Stimulated activated CD4-positive, alpha-beta T cell treated with anti-CD3 and anti-CD28 coated beads, Interleukin-4, amount 100 ng/mL, for 24 hours (primary cell): ENCODE results near the gene EML4.

ENCODE experiments used
- DNase-seq: peaks from one replicate; pipeline ENCODE4 v3.0.0-alpha.2; 2020

The EML4 gene

GRCh38 chr2:42137125-42137841 lies 31.9 kb upstream of the EML4 start:
- DNase-seq, result no peak

DNA sequence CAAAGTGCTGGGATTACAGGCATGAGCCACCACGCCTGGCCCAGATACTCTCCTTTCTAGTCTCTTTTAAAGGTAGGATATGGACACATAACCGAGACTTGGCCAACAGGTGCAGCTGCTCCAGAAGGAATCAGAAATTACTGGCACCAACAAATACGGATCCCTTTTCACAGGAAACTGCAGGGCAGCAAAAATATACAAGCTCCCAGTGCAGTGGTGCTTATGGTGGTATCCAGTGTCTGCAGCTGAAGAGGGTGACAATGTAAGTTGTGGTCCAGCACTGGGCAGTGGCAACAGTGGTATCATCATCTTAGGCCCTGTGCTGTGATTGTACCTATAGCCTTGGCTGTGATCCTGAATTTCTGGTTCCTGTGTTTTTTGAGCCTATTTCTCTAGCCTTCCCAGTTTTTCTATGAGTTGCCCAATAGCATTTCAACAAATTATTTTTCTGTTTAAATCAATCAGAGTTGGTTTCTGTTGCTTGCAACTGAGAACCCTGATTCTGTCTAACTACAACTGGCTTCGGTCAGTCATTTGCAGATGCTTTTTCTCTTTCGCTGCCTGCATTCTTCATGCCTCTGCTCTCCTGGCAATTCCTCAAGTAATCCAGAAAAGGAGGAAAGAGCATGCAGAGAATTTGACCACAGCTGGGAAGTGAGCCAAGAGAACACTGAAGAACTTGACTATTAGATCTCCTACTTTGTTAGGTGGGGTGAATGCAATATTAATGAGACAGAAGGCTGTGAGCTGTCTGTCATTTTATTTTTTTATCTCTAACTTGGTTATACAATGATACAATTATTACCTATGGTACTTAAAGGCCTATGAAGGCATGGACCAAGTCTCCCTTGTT lies 30.8 kb upstream of the EML4 start:
- no peak for DNase-seq

GRCh38 chr2:42139101-42139500 lies 30.1 kb upstream of the EML4 start:
- DNase-seq, result no peak

DNA sequence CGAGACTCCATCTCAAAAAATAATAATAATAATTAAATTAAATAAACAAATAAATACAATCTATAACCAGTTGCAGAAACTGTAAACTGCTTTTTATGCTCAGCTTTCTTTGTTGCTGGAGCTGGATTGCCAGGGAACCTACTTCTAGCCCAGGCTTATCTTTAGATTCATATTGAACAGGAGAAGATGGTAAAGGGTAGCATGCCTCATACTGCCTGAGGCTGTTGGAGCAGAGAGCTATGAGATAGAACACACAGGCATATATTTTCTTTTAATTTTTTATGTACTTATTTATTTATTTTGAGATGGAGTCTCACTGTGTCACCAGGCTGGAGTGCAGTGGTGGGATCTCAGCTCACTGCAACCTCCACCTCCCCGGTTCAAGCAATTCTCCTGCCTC lies 28.7 kb upstream of the EML4 start:
- no peak for DNase-seq

DNA sequence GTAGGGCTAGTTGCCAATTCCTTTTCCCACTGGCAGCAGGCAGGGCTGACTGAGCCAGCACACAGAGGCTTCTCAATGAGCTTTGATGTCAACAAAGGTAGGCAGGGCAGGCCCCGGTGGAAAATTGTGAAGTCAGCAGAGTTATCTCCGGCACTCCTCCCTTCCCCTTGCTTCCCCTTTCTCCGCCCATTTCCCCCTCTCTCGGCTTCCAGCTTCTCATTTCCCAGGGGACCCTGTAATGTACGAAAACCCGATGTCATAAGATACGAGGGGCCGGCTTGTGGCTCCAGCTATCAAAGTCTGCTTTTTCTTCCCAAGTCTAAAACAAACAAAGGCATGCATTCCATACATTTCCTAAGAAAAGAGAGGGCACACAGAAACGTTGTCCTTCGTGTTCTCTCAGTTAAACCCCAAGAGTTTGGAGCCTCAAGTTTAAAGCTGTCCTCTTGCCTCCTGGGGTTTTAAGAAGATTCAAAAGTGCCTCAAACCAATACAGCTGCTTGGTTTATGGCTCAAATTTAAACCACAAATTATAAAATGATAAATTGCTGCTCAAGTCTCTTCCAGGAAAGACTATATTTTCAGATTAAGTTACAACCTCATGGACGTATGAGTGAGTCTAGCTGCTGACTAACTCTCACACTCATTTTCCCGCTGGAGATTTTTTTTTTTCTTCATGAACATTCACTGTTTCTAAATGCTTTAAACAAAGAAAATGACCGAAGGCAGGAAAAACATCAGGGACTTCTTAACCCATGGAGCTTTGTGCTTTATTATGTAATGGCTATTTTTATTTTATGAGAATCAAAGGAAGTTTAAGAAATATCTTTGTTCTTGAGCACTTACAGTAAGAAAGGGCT lies 27.2 kb upstream of the EML4 start:
- DNase-seq, result no peak

GRCh38 chr2:42142547-42143184 lies 26.5 kb upstream of the EML4 start:
- DNase-seq, result no peak

DNA sequence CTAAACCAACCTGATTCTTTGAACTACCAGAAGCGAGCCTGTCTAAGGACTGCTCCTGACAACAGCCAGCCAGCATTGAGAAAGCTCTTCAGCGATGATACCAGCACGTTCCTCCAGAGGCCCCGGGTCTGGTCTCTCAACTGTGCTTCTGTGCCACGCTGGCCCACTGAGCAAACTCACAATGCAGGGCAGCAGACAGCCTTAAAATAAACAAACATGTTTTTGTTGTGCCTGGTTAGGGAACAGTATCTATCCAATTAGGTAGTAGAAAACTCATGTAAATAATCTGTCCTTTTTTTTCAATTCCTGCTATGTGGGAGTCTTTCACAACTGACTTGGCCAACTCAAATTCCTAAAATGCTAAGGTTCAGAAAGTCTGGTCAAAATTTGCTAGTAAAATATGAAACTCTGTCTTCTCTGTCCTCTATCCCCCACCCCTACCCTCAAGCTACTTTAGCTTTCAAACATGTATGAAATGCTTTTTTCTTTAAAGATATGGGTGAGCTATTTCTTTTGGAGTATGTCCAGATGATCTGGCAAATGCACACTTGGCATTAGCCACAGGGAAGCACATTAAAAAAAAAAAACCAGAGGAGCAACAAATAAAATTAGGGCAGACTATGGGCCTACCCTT lies 21.4 kb upstream of the EML4 start:
- DNase-seq, result no peak

DNA sequence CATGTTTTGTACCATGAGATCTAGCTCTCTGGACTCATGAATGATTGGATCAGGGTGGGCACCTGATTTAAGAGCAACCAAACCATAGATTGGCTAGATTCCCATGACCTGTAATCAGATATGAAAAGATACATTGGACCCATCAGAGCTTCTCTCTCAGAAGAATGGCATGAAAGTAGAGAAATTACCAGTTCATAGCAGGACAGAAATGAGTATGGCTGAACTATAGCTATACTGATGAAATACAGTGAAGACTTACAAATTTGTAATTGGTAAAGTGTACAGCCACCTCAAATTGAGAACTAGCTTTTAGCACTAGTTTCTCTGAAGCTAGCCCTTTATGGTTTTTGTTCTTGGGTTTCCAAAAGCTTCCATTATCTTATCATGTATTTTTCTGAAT lies 19.0 kb upstream of the EML4 start:
- DNase-seq, result no peak

GRCh38 chr2:42153944-42154581 lies 15.1 kb upstream of the EML4 start:
- DNase-seq, result no peak

GRCh38 chr2:42156721-42157120 lies 12.4 kb upstream of the EML4 start:
- DNase-seq, result no peak

DNA sequence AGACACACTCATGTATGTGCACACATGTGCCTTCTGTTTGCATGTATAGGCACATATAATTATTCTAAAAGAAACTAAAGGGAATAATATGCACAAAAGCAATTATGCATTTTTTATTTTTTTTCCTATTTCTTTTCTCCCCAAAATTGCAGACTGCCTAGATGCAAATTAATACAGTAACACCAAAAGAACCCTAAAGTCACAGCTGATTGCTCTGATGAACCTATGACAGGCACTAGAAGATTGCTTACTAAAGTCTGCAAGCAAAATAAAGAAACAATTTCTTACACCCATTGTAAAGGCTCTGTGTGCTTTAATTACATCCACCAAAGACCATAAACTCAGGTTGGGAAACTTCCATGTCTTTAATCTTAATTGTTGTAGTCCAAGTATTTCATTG lies 7.7 kb upstream of the EML4 start:
- no peak for DNase-seq

GRCh38 chr2:42163444-42164045 lies 5.6 kb upstream of the EML4 start:
- DNase-seq, result no peak

GRCh38 chr2:42164046-42164445 lies 5.1 kb upstream of the EML4 start:
- no peak for DNase-seq

GRCh38 chr2:42164971-42165370 lies 4.2 kb upstream of the EML4 start:
- no peak for DNase-seq

DNA sequence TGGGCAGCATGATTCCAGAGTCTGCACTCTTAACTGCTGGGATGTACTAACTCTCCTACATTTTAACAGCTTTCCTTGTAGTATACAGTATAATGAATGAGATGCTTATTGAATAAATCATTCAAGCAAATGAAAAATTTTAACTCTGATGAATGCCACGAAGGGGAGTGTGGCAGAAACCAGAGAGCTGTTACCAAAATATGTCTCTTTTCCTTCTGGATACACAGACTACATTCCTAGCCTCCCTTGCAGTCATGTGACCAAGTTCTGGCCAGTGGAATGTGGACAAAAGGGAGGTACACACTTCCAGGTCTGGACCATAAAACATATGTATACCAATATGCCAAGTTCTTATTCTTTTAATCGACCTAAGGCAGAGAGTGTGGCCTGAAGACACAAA lies 1.7 kb upstream of the EML4 start:
- DNase-seq, result no peak

DNA sequence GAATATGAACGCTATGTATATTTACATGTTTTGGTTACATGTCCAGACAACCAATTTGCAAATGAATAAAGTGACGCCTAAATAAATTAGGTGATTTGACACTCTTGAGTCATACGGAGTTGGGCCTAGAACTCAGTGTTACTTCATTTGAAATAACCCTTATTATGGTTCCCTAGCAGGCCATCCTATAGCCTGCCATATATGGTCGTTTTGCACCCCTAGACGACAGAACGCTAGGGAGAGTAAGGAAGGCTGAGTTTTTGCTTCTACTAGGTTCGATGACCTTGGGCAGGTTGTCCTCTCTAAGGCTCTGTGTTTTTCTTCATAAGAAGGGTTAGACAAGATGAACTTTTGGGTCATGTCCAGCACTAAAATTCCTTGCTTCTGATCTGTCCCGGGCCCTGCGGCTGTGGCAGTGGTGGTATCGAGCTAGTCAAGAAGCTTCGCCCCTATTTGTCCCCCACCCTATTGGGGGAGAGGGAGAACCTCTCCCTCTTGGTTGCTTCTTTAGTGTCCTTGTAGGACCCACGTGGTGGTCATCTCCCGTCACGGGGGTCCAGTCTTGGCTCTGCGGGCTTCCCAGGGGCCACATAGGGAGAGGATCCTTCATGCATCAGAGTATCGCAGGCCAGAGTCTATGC lies 574 bp upstream of the EML4 start:
- no peak for DNase-seq

DNA sequence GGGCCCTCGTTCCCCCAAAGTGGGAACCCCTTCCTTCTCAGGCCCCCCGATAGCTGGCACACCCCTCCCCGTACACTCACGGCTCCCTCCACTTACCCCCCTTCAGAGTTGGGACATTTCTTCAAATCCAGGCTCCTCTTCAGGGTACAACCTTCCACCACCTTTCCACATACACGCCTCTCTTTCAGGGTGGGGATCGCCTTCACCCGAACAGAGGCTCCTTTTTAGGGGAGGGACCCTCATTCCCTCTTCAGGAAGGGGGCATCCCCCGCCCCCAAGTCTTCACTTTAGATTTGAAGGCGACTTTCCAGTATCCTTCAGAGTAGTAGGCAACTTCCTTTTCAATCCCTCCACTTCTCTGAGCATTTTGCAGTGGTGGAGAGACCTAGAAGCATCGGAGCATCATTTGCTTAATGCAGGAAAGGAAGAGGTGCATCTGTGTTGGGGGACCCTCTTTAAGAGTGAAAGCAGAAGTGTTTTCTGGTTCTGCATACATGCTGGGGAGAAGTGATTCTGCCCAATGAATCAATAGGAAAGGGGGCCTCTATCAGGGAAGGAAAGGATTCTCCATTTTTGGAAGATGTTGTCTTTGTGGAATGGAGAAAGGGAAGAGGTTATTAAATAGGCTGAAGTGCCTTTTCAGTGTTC lies 845 bp downstream of the EML4 start:
- DNase-seq, result peak; percentile 21

GRCh38 chr2:42170619-42171395 lies 1.7 kb downstream of the EML4 start:
- DNase-seq, result no peak

GRCh38 chr2:42171396-42171980 lies 2.3 kb downstream of the EML4 start:
- DNase-seq, result peak; percentile 15
